Measurements from ENCODE around the gene PPAN. TPM values are rescaled to one million over a fixed set of nuclear protein-coding genes. Genes with fewer than 3 reads are reported as not detected.

PPAN gene
- total RNA-seq, 5 donors from 2014 or later (not counting 1 experiment from before 2014, with no cell fraction given): 89.3 to 140 (median 123) TPM

DNA sequence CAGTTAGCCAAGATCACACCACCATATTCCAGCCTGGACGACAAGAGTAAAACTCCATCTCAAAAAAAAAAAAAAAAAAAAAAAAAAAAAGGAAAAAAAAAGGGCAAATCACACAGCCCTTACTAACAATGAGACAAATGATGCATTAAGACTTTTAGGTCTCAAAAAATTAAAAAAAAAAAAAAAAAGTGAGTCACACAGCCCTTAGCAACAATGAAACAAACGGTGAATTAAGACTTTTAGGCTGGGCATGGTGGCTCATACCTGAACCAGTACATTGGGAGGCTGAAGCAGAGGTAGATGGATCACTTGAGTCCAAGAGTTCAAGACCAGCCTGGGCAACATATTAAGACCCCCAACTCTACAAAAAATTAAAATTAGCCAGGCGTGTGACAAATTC, 45.9 kb downstream of the PPAN start:
- ChIA-PET CTCF (no interaction called here), POLR2A (no interaction called here)
- no peaks in the 10 kb centered on the region for H3K9me3 Mint-ChIP-seq
- H3K27me3 ChIP-seq (replicated peaks in 1 of 2; ENCODE audit: control insufficient read depth in 2 of 2, extremely low read depth in 1 of 2, insufficient read depth in 2 of 2, low read length in 1 of 2): no peaks in the 10 kb centered on the region
- H3K27ac Mint-ChIP-seq: no peak overlapping the region
- no peak for ATAC-seq (replicated peaks in 1 of 4)
- WGBS (ENCODE audit: insufficient coverage): 100% methylated on average over 1 of the region's 3 CpGs
- H3K36me3 ChIP-seq (ENCODE audit: control insufficient read depth in 2 of 2, extremely low read depth in 1 of 2, insufficient read depth in 1 of 2, low read length in 1 of 2): peaks cover 21 to 80% of the 10 kb centered on the region in 2 donors
- H3K4me1 Mint-ChIP-seq: no peaks in the 10 kb centered on the region
- H3K4me1 ChIP-seq (ENCODE audit: control insufficient read depth in 1 of 2, extremely low read depth in 1 of 2, insufficient read depth in 2 of 2, low read length in 2 of 2): no peaks in the 10 kb centered on the region
- H3K4me3 ChIP-seq (ENCODE audit: control insufficient read depth in 1 of 2, extremely low read depth in 1 of 2, low read length in 1 of 2): no peak overlapping the region
- no peak overlapping the region for H3K4me3 Mint-ChIP-seq
- H3K9me3 ChIP-seq: no peaks in the 10 kb centered on the region
- peaks cover 57% of the 10 kb centered on the region for H3K36me3 Mint-ChIP-seq
- no peak overlapping the region for H3K27ac ChIP-seq (ENCODE audit: low read length)
- DNase-seq: no peak
- H3K27me3 Mint-ChIP-seq: no peaks in the 10 kb centered on the region

DNA sequence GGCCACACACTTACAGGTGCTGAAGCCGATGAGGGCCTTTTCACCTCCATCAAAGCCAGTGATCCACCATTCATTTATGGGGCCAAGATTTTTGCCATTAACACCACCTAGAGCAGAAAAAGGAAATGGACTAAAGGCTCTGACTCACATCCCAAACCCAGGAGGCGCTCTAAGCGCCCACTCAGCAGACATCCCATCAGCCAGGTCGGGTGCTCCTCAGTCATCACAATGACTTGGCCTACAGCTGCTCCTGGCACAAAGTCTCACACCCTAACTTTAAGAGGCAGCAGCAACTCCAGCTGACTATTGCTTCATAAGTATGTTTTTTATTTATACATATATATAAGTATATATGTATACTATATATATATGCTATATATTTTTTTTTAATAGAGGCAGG, 49.7 kb downstream of the PPAN start:
- POLR2A ChIA-PET: no interaction called here
- H3K27ac Mint-ChIP-seq: no peak overlapping the region
- peaks cover 63% of the 10 kb centered on the region for H3K36me3 Mint-ChIP-seq

DNA sequence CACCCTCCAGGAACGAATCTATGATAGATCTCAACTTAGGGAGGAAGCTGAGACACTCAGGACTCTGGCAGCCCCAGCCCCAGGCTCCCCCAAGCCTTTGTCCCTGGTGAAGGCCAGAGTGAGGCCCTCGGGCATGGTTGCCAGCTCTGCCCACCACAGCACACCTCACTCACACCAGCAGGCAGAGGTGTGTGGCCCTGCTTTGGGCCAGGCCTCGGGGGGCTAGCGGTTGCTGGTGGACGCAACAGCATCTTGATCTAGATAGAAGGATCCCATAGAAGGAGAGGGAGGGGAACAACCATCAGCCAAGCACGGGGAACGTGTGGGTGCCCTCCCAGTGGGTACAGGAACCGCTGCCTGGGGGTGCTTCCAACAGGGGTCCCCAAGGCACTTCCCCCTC, 51.9 kb downstream of the PPAN start:
- H3K27ac Mint-ChIP-seq: peak overlapping the region in 1 of 2 donors; percentile 58
- ATAC-seq (replicated peaks in 1 of 4): no peak
- H3K4me1 Mint-ChIP-seq: no peaks in the 10 kb centered on the region
- Histone ChIP-seq H3K27me3 (replicated peaks in 1 of 2; ENCODE audit: control insufficient read depth in 2 of 2, extremely low read depth in 1 of 2, insufficient read depth in 2 of 2, low read length in 1 of 2) (no peaks in the 10 kb centered on the region), H3K4me3 (ENCODE audit: control insufficient read depth in 1 of 2, extremely low read depth in 1 of 2, low read length in 1 of 2) (no peak overlapping the region), H3K27ac (ENCODE audit: low read length) (no peak overlapping the region), H3K36me3 (ENCODE audit: control insufficient read depth in 2 of 2, extremely low read depth in 1 of 2, insufficient read depth in 1 of 2, low read length in 1 of 2) (peaks cover 38 to 89% of the 10 kb centered on the region in 2 donors), H3K4me1 (ENCODE audit: control insufficient read depth in 1 of 2, extremely low read depth in 1 of 2, insufficient read depth in 2 of 2, low read length in 2 of 2) (no peaks in the 10 kb centered on the region), H3K9me3 (no peaks in the 10 kb centered on the region)
- no peaks in the 10 kb centered on the region for H3K9me3 Mint-ChIP-seq
- ChIA-PET POLR2A (no interaction called here), CTCF (no interaction called here)
- H3K4me3 Mint-ChIP-seq: no peak overlapping the region
- peaks cover 61% of the 10 kb centered on the region for H3K36me3 Mint-ChIP-seq
- no peaks in the 10 kb centered on the region for H3K27me3 Mint-ChIP-seq
- 90% methylated on average over 1 of the region's 8 CpGs for WGBS (ENCODE audit: insufficient coverage)
- no peak for DNase-seq

More for the DNA sequence above, 49.7 kb downstream of the PPAN start:
- Histone ChIP-seq H3K4me3 (ENCODE audit: control insufficient read depth in 1 of 2, extremely low read depth in 1 of 2, low read length in 1 of 2) (no peak overlapping the region), H3K9me3 (no peaks in the 10 kb centered on the region), H3K36me3 (ENCODE audit: control insufficient read depth in 2 of 2, extremely low read depth in 1 of 2, insufficient read depth in 1 of 2, low read length in 1 of 2) (peaks cover 40 to 89% of the 10 kb centered on the region in 2 donors), H3K4me1 (ENCODE audit: control insufficient read depth in 1 of 2, extremely low read depth in 1 of 2, insufficient read depth in 2 of 2, low read length in 2 of 2) (no peaks in the 10 kb centered on the region), H3K27me3 (replicated peaks in 1 of 2; ENCODE audit: control insufficient read depth in 2 of 2, extremely low read depth in 1 of 2, insufficient read depth in 2 of 2, low read length in 1 of 2) (no peaks in the 10 kb centered on the region), H3K27ac (ENCODE audit: low read length) (no peak overlapping the region)
- Mint-ChIP-seq H3K27me3 (no peaks in the 10 kb centered on the region), H3K4me1 (no peaks in the 10 kb centered on the region), H3K4me3 (no peak overlapping the region), H3K9me3 (no peaks in the 10 kb centered on the region)
- CTCF ChIA-PET: no interaction called here
- no peak for DNase-seq
- 92% methylated on average over 4 of the region's 4 CpGs for WGBS (ENCODE audit: insufficient coverage)
- ATAC-seq (replicated peaks in 1 of 4): no peak

DNA sequence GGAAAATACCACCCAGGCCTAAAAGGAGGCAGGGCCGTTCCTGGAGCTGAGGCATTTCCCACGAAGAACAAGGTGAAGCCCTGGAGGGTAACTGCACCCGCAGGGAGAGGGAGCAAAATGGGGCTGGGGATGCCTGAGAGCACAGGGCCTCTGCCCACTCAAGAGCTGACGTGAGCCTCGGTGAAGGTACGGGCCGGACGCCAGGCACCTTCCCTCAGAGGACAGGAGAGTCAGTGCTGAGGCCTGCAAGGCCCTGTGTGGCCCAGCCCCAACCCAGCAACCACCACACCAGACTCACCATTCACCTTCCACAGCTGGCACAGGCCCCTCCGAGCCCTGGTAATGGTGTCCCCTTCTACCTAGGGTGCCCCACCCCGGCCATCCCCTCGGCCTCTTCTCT, 52.3 kb downstream of the PPAN start:
- Histone ChIP-seq H3K4me3 (ENCODE audit: control insufficient read depth in 1 of 2, extremely low read depth in 1 of 2, low read length in 1 of 2) (no peak overlapping the region), H3K4me1 (ENCODE audit: control insufficient read depth in 1 of 2, extremely low read depth in 1 of 2, insufficient read depth in 2 of 2, low read length in 2 of 2) (no peaks in the 10 kb centered on the region), H3K36me3 (ENCODE audit: control insufficient read depth in 2 of 2, extremely low read depth in 1 of 2, insufficient read depth in 1 of 2, low read length in 1 of 2) (peaks cover 42 to 94% of the 10 kb centered on the region in 2 donors), H3K27ac (ENCODE audit: low read length) (no peak overlapping the region), H3K9me3 (no peaks in the 10 kb centered on the region), H3K27me3 (replicated peaks in 1 of 2; ENCODE audit: control insufficient read depth in 2 of 2, extremely low read depth in 1 of 2, insufficient read depth in 2 of 2, low read length in 1 of 2) (no peaks in the 10 kb centered on the region)
- CTCF ChIA-PET: no interaction called here
- no peak for DNase-seq
- H3K4me3 Mint-ChIP-seq: no peak overlapping the region
- ATAC-seq (replicated peaks in 1 of 4): no peak
- H3K4me1 Mint-ChIP-seq: no peaks in the 10 kb centered on the region
- 95% methylated on average over 11 of the region's 11 CpGs for WGBS (ENCODE audit: insufficient coverage)
- H3K36me3 Mint-ChIP-seq: peaks cover 63% of the 10 kb centered on the region
- H3K9me3 Mint-ChIP-seq: no peaks in the 10 kb centered on the region
- POLR2A ChIA-PET: no interaction called here
- H3K27ac Mint-ChIP-seq: no peak overlapping the region
- H3K27me3 Mint-ChIP-seq: no peaks in the 10 kb centered on the region

DNA sequence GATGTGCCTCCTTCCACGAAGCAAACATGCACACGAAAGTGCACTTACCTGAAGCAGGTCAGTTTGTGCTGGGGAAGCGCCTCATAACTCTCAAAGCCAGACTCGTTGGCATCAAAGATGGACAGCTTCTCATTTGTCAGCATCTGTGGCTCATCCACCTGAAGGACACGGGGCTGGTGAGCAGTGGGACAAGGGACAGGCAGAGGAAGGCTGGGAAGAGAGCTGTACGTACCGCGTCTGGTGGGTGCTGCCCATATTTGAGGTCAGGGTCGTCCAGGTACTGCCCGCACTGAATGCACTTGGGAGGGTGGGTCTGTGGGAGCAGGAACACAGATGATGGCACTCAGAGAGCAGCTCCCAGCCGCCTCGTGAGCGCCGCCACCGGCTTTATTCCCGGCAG, 53.4 kb downstream of the PPAN start:
- Mint-ChIP-seq H3K4me1 (no peaks in the 10 kb centered on the region), H3K36me3 (peaks cover 55% of the 10 kb centered on the region), H3K27ac (no peak overlapping the region), H3K9me3 (no peaks in the 10 kb centered on the region), H3K27me3 (no peaks in the 10 kb centered on the region), H3K4me3 (no peak overlapping the region)
- ChIA-PET CTCF (no interaction called here), POLR2A (no interaction called here)
- no peaks in the 10 kb centered on the region for H3K4me1 ChIP-seq (ENCODE audit: control insufficient read depth in 1 of 2, extremely low read depth in 1 of 2, insufficient read depth in 2 of 2, low read length in 2 of 2)
- peaks cover 43 to 95% of the 10 kb centered on the region in 2 donors for H3K36me3 ChIP-seq (ENCODE audit: control insufficient read depth in 2 of 2, extremely low read depth in 1 of 2, insufficient read depth in 1 of 2, low read length in 1 of 2)
- no peak overlapping the region for H3K27ac ChIP-seq (ENCODE audit: low read length)
- no peaks in the 10 kb centered on the region for H3K27me3 ChIP-seq (replicated peaks in 1 of 2; ENCODE audit: control insufficient read depth in 2 of 2, extremely low read depth in 1 of 2, insufficient read depth in 2 of 2, low read length in 1 of 2)
- no peak for DNase-seq
- WGBS (ENCODE audit: insufficient coverage): 98% methylated on average over 11 of the region's 16 CpGs
- no peak overlapping the region for H3K4me3 ChIP-seq (ENCODE audit: control insufficient read depth in 1 of 2, extremely low read depth in 1 of 2, low read length in 1 of 2)
- ATAC-seq (replicated peaks in 1 of 4): no peak
- H3K9me3 ChIP-seq: no peaks in the 10 kb centered on the region

Other genes starting within 250 kb of the PPAN start
- gene OLFM2, start 169.8 kb upstream of the PPAN start, total RNA-seq: 10 to 100 TPM in 3 of 5 donors, 1 to 10 TPM in 2; 6.0 to 18.0 (median 11.9) TPM
- 1 to 10 TPM in 3 of 5 donors, under 1 TPM in 2; 0.13 to 3.4 (median 2.2) TPM for gene COL5A3, start 95.9 kb upstream of the PPAN start, total RNA-seq
- not detected for gene RDH8, start 92.9 kb upstream of the PPAN start, total RNA-seq
- 100 to 1,000 TPM in 3 of 5 donors, 10 to 100 TPM in 2; 75.5 to 116 (median 109) TPM for gene SHFL, start 20.0 kb upstream of the PPAN start, total RNA-seq
- gene ANGPTL6, start 3.7 kb upstream of the PPAN start, total RNA-seq: 1 to 10 TPM in 3 of 5 donors, under 1 TPM in 2; 0.37 to 1.7 (median 1.1) TPM
- gene P2RY11, start 5.3 kb downstream of the PPAN start, total RNA-seq: 10 to 100 TPM; 58.8 to 75.2 (median 61.7) TPM
- 100 to 1,000 TPM; 288 to 435 (median 387) TPM for gene EIF3G, start 13.5 kb downstream of the PPAN start, total RNA-seq
- 100 to 1,000 TPM; 199 to 245 (median 235) TPM for gene DNMT1, start 88.6 kb downstream of the PPAN start, total RNA-seq
- gene S1PR2, start 125.0 kb downstream of the PPAN start, total RNA-seq: 10 to 100 TPM in 2 of 5 donors, 1 to 10 TPM in 3; 6.2 to 11.4 (median 9.8) TPM
- gene MRPL4, start 145.9 kb downstream of the PPAN start, total RNA-seq: 10 to 100 TPM; 32.9 to 56.6 (median 53.1) TPM
- gene ICAM1, start 164.8 kb downstream of the PPAN start, total RNA-seq: 10 to 100 TPM in 1 of 5 donors, 1 to 10 TPM in 4; 4.2 to 11.0 (median 5.9) TPM
- gene ICAM4, start 180.6 kb downstream of the PPAN start, total RNA-seq: under 1 TPM; 0.47 to 0.79 (median 0.53) TPM
- gene ICAM5, start 183.6 kb downstream of the PPAN start, total RNA-seq: 1 to 10 TPM in 1 of 5 donors, under 1 TPM in 4; 0.20 to 1.1 (median 0.59) TPM
- gene ZGLP1, start 203.5 kb downstream of the PPAN start, total RNA-seq: 10 to 100 TPM in 2 of 5 donors, 1 to 10 TPM in 3; 3.9 to 11.8 (median 8.1) TPM
- 10 to 100 TPM in 3 of 5 donors, 1 to 10 TPM in 2; 5.7 to 16.8 (median 11.4) TPM for gene FDX2, start 209.7 kb downstream of the PPAN start, total RNA-seq
- gene RAVER1, start 227.2 kb downstream of the PPAN start, total RNA-seq: 10 to 100 TPM; 31.5 to 68.2 (median 61.2) TPM
- 100 to 1,000 TPM; 167 to 233 (median 183) TPM for gene ICAM3, start 233.3 kb downstream of the PPAN start, total RNA-seq

Data from T-cell (primary cell).